ENCODE data around the gene PCDH9. TPM values are rescaled to one million over a fixed set of nuclear protein-coding genes. Genes with fewer than 3 reads are reported as not detected.

Gene PCDH9
- total and polyA plus RNA-seq, 2 of the 4 experiments (the other 2 are of a cell fraction): 2.2 to 10.2 TPM

DNA sequence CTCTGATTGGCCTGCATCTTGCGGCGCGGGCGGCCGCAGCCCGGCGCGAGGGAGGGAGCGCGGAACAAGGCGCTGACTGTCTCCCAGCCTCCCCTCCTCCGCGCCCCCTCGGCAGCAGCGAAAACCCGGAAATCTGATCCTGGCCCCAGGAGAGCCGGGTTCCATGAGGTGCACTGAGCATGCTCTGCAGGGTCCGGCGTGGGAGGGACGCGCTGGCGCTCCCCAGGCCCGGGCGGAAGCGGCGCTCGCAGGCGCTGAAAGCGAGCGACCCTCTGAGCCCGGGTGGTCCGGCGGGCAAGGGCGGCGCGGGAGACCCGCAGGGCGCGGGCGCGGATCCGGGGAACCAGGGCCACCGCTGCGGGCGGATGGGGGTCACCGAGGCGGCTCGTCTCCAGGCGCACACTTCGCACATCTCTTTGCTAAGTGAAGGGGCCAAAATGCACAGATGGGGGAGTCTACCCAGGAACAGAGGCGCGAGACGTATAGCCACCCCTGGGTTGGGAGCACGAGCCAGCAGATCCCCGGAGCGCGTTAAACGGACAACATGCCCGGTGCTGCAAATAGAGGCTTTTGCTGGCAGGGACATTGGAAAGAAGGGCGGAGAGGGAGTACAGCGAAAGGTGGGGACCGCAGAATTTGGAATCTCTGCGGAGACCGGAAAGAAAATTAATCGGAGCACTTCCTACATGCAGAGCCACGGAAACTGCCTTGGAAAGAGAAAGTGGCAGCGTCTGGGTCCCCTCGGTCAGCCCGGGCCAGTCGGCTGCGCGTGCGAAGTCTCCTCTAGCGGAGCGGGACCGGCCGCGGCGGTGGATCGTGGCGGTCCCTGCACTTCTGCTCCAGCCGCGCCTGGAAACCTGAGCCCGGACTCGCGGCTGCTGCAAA, 510 bp upstream of the PCDH9 start (continued):
- TF ChIP-seq, protein P1, sequence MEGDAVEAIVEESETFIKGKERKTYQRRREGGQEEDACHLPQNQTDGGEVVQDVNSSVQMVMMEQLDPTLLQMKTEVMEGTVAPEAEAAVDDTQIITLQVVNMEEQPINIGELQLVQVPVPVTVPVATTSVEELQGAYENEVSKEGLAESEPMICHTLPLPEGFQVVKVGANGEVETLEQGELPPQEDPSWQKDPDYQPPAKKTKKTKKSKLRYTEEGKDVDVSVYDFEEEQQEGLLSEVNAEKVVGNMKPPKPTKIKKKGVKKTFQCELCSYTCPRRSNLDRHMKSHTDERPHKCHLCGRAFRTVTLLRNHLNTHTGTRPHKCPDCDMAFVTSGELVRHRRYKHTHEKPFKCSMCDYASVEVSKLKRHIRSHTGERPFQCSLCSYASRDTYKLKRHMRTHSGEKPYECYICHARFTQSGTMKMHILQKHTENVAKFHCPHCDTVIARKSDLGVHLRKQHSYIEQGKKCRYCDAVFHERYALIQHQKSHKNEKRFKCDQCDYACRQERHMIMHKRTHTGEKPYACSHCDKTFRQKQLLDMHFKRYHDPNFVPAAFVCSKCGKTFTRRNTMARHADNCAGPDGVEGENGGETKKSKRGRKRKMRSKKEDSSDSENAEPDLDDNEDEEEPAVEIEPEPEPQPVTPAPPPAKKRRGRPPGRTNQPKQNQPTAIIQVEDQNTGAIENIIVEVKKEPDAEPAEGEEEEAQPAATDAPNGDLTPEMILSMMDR (conservative IDR thresholded peaks at IDR 0.05; ENCODE audit: low read depth, low read length): no peak

DNA sequence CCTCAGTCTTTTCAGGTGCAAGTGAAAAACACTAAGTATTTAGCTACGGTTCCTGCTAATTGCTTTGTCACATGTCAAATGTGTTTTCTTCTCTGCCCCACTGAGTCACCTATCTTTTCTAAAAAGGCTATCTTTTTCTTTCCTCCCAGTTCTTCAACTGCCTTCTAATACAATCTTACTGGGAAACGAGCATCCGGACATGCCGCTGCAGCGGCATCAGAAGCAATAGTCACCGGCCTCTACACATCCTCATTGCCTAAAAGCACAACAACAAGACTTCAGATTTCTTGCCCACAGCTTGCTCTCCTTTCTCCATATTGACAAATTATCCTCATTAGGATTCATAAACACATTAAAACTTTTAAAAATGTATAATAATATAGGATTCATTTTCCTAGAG, 1.2 kb downstream of the PCDH9 start:
- Histone ChIP-seq H2BK5ac (ENCODE audit: low read depth, low read length, poor library complexity, severe bottlenecking) (no peak overlapping the region), H3K23ac (ENCODE audit: low read depth, low read length) (no peak overlapping the region), H3K27me3 (ENCODE audit: control insufficient read depth, insufficient read depth, low read length) (no peaks in the 10 kb centered on the region), H4K8ac (ENCODE audit: low read depth in 2 of 2, low read length in 2 of 2) (no peak overlapping the region), H2AFZ (replicated peaks; ENCODE audit: low read length, poor library complexity) (no peak overlapping the region), H3K9ac (ENCODE audit: low read depth, low read length) (0 out of 2 replicates have a peak overlapping the region, but pooled peaks have one; percentile 4), H2BK120ac (ENCODE audit: low read depth, low read length) (no peak overlapping the region), H3K4me2 (ENCODE audit: low read depth, low read length) (peak overlapping the region; percentile 94), H2BK15ac (ENCODE audit: low read depth, low read length) (no peak overlapping the region), H3K9me3 (ENCODE audit: control insufficient read depth, insufficient read depth, low read length) (no peaks in the 10 kb centered on the region), H3K79me1 (ENCODE audit: low read depth in 1 of 2, low read length in 2 of 2) (peaks cover 4 to 12% of the 10 kb centered on the region in 2 experiments; a peak in 1 of 4 replicates), H3K27ac (ENCODE audit: insufficient read depth, low read length) (no peak overlapping the region), H2AK5ac (ENCODE audit: low read depth, low read length) (no peak overlapping the region), H3K18ac (ENCODE audit: low read depth, low read length) (no peak overlapping the region), H3K14ac (replicated peaks; ENCODE audit: low read depth, low read length) (no peak overlapping the region), H3K36me3 (ENCODE audit: control insufficient read depth, insufficient read depth, low read length) (no peaks in the 10 kb centered on the region), H3K9me1 (ENCODE audit: insufficient read depth, low read length) (no peaks in the 10 kb centered on the region), H3K4me1 (ENCODE audit: control insufficient read depth, insufficient read depth, low read length) (no peaks in the 10 kb centered on the region; the same call in 1 of the 2 replicates), H4K91ac (ENCODE audit: insufficient read depth, low read depth, low read length) (no peak overlapping the region), H4K5ac (ENCODE audit: low read depth, low read length) (no peak overlapping the region), H2BK20ac (ENCODE audit: low read depth, low read length) (no peak overlapping the region), H3K4me3 (ENCODE audit: insufficient read depth, low read depth, low read length) (peak overlapping the region; percentile 25; the same call in 1 of the 2 replicates), H4K20me1 (ENCODE audit: insufficient read depth, low read length) (no peaks in the 10 kb centered on the region), H3K56ac (ENCODE audit: extremely low read depth, insufficient read depth, low read length) (no peak overlapping the region), H3K4ac (ENCODE audit: low read depth, low read length) (no peak overlapping the region), H2AK9ac (replicated peaks; ENCODE audit: low read depth, low read length, poor library complexity) (no peak overlapping the region)
- no peak for ATAC-seq (ENCODE audit: low read depth)
- in situ Hi-C loops (cut with MboI; ENCODE audit: low sequenced_read_pairs): loop anchor here (5.0 to 10.0 kb wide), 3 partner anchors 534 to 1572 kb away; no protein-coding TSS in a partner anchor
- dilution Hi-C loops (cut with HindIII; ENCODE audit: low sequenced_read_pairs, unreplicated experiment): no loop called here
- BruUV-seq (replicated peaks): no TSS peak
- CTCF ChIA-PET: interaction anchor here (0.6 kb wide), 1 partner anchor 157 kb away, joined by 3 read pairs; no protein-coding TSS in a partner anchor
- WGBS, 2 experiments (ENCODE audit: extremely low coverage in 2 of 2, insufficient read length in 1 of 2): 0% methylated on average over 3 of the region's 6 CpGs; no CpG with 5 or more reads in 1 of the 2 experiments
- intact Hi-C loops (cut with micrococcal nuclease): loop anchor here (1.0 to 10.0 kb wide), 2 partner anchors 329 to 824 kb away; no protein-coding TSS in a partner anchor
- peak; percentile 32 for DNase-seq
- POLR2A ChIA-PET (ENCODE audit: unreplicated experiment): interaction anchor here (0.6 kb wide), 1 partner anchor 177 kb away, joined by 4 read pairs; no protein-coding TSS in a partner anchor
- TF ChIP-seq, protein P1 (conservative IDR thresholded peaks at IDR 0.05; ENCODE audit: low read depth, low read length): no peak
- TF ChIP-seq MAFK (IDR thresholded peaks at IDR 0.05; ENCODE audit: low read depth, low read length): no peak
- TF ChIP-seq MAZ (IDR thresholded peaks at IDR 0.05; ENCODE audit: borderline replicate concordance, low read depth, low read length): no peak
- TF ChIP-seq NFE2L2 (IDR thresholded peaks at IDR 0.05; ENCODE audit: low read depth, low read length): no peak
- no peak for TF ChIP-seq CEBPB (IDR thresholded peaks at IDR 0.05; ENCODE audit: low read depth, low read length)
- TF ChIP-seq FOS (IDR thresholded peaks at IDR 0.05; ENCODE audit: low read depth, low read length): no peak
- no peak for TF ChIP-seq RAD21 (IDR thresholded peaks at IDR 0.05; ENCODE audit: low read length)
- no peak for TF ChIP-seq RFX5 (IDR thresholded peaks at IDR 0.05; ENCODE audit: low read depth, low read length)
- TF ChIP-seq, protein P2, sequence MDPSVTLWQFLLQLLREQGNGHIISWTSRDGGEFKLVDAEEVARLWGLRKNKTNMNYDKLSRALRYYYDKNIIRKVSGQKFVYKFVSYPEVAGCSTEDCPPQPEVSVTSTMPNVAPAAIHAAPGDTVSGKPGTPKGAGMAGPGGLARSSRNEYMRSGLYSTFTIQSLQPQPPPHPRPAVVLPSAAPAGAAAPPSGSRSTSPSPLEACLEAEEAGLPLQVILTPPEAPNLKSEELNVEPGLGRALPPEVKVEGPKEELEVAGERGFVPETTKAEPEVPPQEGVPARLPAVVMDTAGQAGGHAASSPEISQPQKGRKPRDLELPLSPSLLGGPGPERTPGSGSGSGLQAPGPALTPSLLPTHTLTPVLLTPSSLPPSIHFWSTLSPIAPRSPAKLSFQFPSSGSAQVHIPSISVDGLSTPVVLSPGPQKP (IDR thresholded peaks at IDR 0.05; ENCODE audit: borderline replicate concordance, low read depth, low read length): no peak

All from IMR-90 (cell line).